Endodermal cell (in vitro differentiated cells): Measurements from ENCODE around the gene HOXC12. TPM values are rescaled to one million over a fixed set of nuclear protein-coding genes. Genes with fewer than 3 reads are reported as not detected.

ENCODE experiments used
- DNase-seq: peaks from one replicate; pipeline ENCODE4 v3.0.0-alpha.2; 2017
- H3K27ac ChIP-seq: 2 replicates; pipeline ENCODE4 v1.5.1; 2013; ENCODE audit warnings: mild to moderate bottlenecking, low read depth, low read length, moderate library complexity
- H3K27me3 ChIP-seq: 2 replicates; pipeline ENCODE4 v1.6.1; 2013; ENCODE audit warnings: mild to moderate bottlenecking, low read length, moderate library complexity; ENCODE audit not compliant: insufficient read depth, control insufficient read depth, poor library complexity, severe bottlenecking
- H3K36me3 ChIP-seq: 2 replicates; pipeline ENCODE4 v1.7.0; 2013; ENCODE audit warnings: mild to moderate bottlenecking, low read length, moderate library complexity; ENCODE audit not compliant: control insufficient read depth, insufficient read depth
- H3K4me1 ChIP-seq: one replicate; pipeline ENCODE4 v1.7.0; 2013; ENCODE audit warnings: low read length; ENCODE audit not compliant: control insufficient read depth, insufficient read depth
- H3K4me3 ChIP-seq: 2 replicates; pipeline ENCODE4 v1.5.1; 2013; ENCODE audit warnings: mild to moderate bottlenecking, low read length, moderate library complexity
- H3K9ac ChIP-seq: 2 replicates; pipeline ENCODE4 v1.6.1; 2013; ENCODE audit warnings: mild to moderate bottlenecking, low read length, moderate library complexity; ENCODE audit not compliant: poor library complexity, severe bottlenecking; ENCODE audit errors: extremely low read depth
- H3K9me3 ChIP-seq: 2 replicates; pipeline ENCODE4 v1.6.1; 2013; ENCODE audit warnings: mild to moderate bottlenecking, low read length, moderate library complexity; ENCODE audit not compliant: control insufficient read depth
- H3K27ac Mint-ChIP-seq: 2 replicates; pipeline ENCODE4 v1.8.0; 2020; ENCODE audit warnings: mixed read lengths
- H3K27me3 Mint-ChIP-seq: 2 replicates; pipeline ENCODE4 v1.8.0; 2021; ENCODE audit warnings: mild to moderate bottlenecking, mixed read lengths; ENCODE audit not compliant: insufficient read depth
- H3K36me3 Mint-ChIP-seq: 2 replicates; pipeline ENCODE4 v1.8.0; 2020; ENCODE audit warnings: low read depth, mixed read lengths
- H3K4me1 Mint-ChIP-seq: 2 replicates; pipeline ENCODE4 v1.8.0; 2020; ENCODE audit warnings: mixed read lengths
- H3K4me3 Mint-ChIP-seq: 2 replicates; pipeline ENCODE4 v1.8.0; 2020; ENCODE audit warnings: mild to moderate bottlenecking, moderate library complexity, mixed read lengths
- H3K9me3 Mint-ChIP-seq: 2 replicates; pipeline ENCODE4 v1.8.0; 2020; ENCODE audit warnings: mild to moderate bottlenecking, mixed read lengths
- CTCF ChIP-seq: fragments of 200-600 bp; sonication (generic); conservative IDR thresholded peaks from 2 replicates; pipeline ENCODE4 v1.5.0; 2021; ENCODE audit warnings: antibody characterized with exemption, mild to moderate bottlenecking
- whole genome bisulfite sequencing, 2 experiments: methylation state at CpG; one replicate each; pipeline versions ENCODE4 v1.1.5 to v1.1.7; 2013; ENCODE audit warnings: missing lambda C conversion rate in 2 of 2, mixed read lengths in 1 of 2; ENCODE audit not compliant: insufficient coverage in 1 of 2, insufficient read length in 1 of 2; 5-methylcytosine and 5-hydroxymethylcytosine counted together
- total RNA-seq, 2 donors: library from RNA; stranded (reverse); fragmentation: NEBNext Ultra II Directional in 1 of 2; extraction: Animal tissue kit (Norgen Biotek cat#: 25700) in 1 of 2; gene quantifications; 2 replicates in 1 of 2; 3 replicates in 1 of 2; pipeline ENCODE4 v1.2.1, GENCODE V29; 2021

The HOXC12 gene
- total RNA-seq, 2 donors from 2014 or later, result not detected

- no peak for DNase-seq
- 27% methylated on average over 8 of the region's 11 CpGs; no CpG with 5 or more reads in 1 of the 2 experiments for WGBS, 2 experiments
- Histone ChIP-seq H3K4me1 (no peaks in the 10 kb centered on the region), H3K9ac (no peak overlapping the region), H3K36me3 (no peaks in the 10 kb centered on the region), H3K27me3 (peaks cover 100% of the 10 kb centered on the region), H3K4me3 (no peak overlapping the region), H3K27ac (no peak overlapping the region), H3K9me3 (no peaks in the 10 kb centered on the region)
- TF ChIP-seq CTCF, result no peak
- Mint-ChIP-seq H3K36me3 (no peaks in the 10 kb centered on the region), H3K27me3 (peaks cover 100% of the 10 kb centered on the region), H3K27ac (no peak overlapping the region), H3K4me3 (no peak overlapping the region), H3K9me3 (peaks cover 2% of the 10 kb centered on the region), H3K4me1 (peaks cover 3% of the 10 kb centered on the region)
These were observed 43.6 kb downstream of the HOXC12 start for GRCh38 chr12:53998110-53998899.

GRCh38 chr12:53998900-53999236 is 44.2 kb downstream of the HOXC12 start:
- Histone ChIP-seq H3K36me3 (no peaks in the 10 kb centered on the region), H3K27me3 (peaks cover 100% of the 10 kb centered on the region), H3K4me1 (no peaks in the 10 kb centered on the region), H3K9me3 (no peaks in the 10 kb centered on the region), H3K4me3 (no peak overlapping the region), H3K27ac (no peak overlapping the region), H3K9ac (no peak overlapping the region)
- 33% methylated on average over 10 of the region's 13 CpGs; no CpG with 5 or more reads in 1 of the 2 experiments for WGBS, 2 experiments
- no peak overlapping the region for H3K27ac Mint-ChIP-seq
- TF ChIP-seq CTCF, result no peak
- no peak for DNase-seq
- H3K4me1 Mint-ChIP-seq, result peaks cover 3% of the 10 kb centered on the region
- H3K36me3 Mint-ChIP-seq, result no peaks in the 10 kb centered on the region
- H3K27me3 Mint-ChIP-seq, result peaks cover 100% of the 10 kb centered on the region
- peaks cover 2% of the 10 kb centered on the region for H3K9me3 Mint-ChIP-seq
- no peak overlapping the region for H3K4me3 Mint-ChIP-seq

- Histone ChIP-seq H3K9me3 (no peaks in the 10 kb centered on the region), H3K36me3 (no peaks in the 10 kb centered on the region), H3K9ac (no peak overlapping the region), H3K4me3 (no peak overlapping the region), H3K27ac (no peak overlapping the region), H3K27me3 (peaks cover 100% of the 10 kb centered on the region), H3K4me1 (no peaks in the 10 kb centered on the region)
- H3K9me3 Mint-ChIP-seq, result peaks cover 2% of the 10 kb centered on the region
- peak overlapping the region; percentile 41 for H3K4me3 Mint-ChIP-seq
- no peak for TF ChIP-seq CTCF
- H3K4me1 Mint-ChIP-seq, result peaks cover 3% of the 10 kb centered on the region
- H3K27me3 Mint-ChIP-seq, result peaks cover 100% of the 10 kb centered on the region
- H3K36me3 Mint-ChIP-seq, result no peaks in the 10 kb centered on the region
- 10 to 14% methylated on average over 12 to 35 of the region's 35 CpGs for WGBS, 2 experiments
- no peak overlapping the region for H3K27ac Mint-ChIP-seq
- DNase-seq, result peak; percentile 67
These were observed 44.9 kb downstream of the HOXC12 start for GRCh38 chr12:53999559-54000115.
